GM18870 (cell line): ENCODE measurements around the gene SLX9.
"Not testable (repeated sequence)": the region's sequence is repeated elsewhere in the genome, so short reads cannot be mapped to it uniquely, and the experiment has no call there.

Source experiments
- ATAC-seq: cut with Tn5 transposase; IDR thresholded peaks from one replicate; pipeline ENCODE4 v1.9.1; 2021; ENCODE audit warnings: moderate library complexity; ENCODE audit not compliant: unreplicated experiment

The SLX9 gene

GRCh38 chr21:45015469-45015860, 75.6 kb downstream of the SLX9 start:
- ATAC-seq: no peak

GRCh38 chr21:45016031-45016405, 76.2 kb downstream of the SLX9 start:
- no peak for ATAC-seq

DNA sequence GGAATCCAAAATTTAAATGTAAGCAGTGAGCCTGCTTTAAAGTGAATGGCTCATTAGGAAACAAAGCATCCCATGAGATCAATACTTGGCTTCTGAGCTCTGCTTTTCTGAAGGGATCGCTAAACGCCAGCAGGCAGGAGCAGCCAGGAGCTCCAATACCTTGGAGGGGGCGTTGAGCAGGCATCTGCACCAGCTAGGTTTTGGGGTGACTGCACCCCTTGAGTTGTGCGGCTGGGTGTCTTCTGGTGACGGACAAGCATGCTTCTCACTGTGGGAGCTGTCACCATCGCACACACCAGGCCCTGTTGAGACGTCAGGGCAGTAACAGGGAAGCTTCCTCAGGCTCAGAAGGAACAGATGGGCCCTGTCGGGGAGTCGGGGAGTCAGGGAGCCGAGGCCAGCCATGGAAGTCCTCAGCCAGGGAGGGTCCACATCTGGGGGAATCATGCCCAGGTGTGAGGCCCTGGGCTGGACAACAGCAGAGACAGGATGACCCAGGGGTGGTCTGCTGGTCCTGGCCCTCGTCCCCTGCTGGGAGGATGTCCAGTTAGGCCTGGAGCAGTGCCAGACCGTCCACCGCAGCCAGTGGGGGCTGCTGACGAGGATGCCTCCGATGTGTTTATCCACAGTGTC, 76.7 kb downstream of the SLX9 start:
- no peak for ATAC-seq

GRCh38 chr21:45017039-45017960, 77.5 kb downstream of the SLX9 start:
- no peak for ATAC-seq

- no peak for ATAC-seq
These were observed 78.6 kb downstream of the SLX9 start for GRCh38 chr21:45018131-45019075.

GRCh38 chr21:45019076-45019886, 79.5 kb downstream of the SLX9 start:
- ATAC-seq: no peak

DNA sequence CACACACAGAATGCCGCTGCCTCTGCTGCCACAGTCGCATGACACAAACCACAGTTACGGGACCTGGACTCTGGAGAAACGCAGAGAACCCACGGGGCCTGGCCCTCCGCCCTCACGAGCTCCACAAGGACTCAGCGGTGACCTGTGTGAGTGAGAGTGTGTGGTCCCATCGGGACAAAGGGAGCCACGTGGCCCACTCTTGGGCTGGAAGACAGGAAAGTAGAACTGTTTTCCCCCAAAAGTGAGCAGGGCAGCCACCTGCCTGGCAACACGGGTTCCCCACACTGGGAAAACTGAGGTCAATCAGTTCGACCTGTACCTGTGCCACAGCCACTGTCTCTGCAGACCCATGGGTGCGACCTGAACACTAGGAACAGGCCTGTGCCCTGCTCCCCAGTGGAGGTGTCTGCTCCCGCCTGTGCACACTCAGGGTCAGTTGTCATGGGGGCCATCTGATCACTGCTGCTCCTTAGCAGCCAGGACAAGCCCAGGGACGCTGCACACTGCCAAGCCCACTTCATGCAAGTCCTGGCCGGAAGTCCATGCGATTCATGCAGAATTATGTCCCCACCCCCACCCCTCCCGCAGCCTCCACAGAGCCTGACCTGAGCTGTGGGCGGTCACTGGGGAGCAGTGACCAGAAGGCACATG, 80.2 kb downstream of the SLX9 start:
- ATAC-seq: no peak

- no peak for ATAC-seq
These were observed 81.0 kb downstream of the SLX9 start for GRCh38 chr21:45020629-45021427.

- ATAC-seq: no peak
These were observed 81.9 kb downstream of the SLX9 start for GRCh38 chr21:45021428-45022347.

DNA sequence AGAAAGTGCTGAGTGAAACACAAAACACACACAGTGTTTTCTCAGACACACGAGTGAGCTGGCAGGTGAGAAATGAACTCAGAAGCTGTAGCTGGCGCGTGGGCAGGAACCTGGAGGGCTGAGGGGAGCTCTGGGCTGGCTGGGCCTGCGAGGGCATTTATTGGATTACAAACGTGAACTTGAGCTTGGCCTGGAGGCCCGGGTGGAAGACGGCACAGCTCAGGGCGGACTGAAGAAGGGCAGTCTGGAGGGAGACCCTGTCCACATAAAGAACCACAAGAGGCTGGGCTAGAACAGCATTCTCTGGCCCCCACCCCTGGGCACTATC, 82.5 kb downstream of the SLX9 start:
- ATAC-seq: no peak

GRCh38 chr21:45022736-45023135, 82.9 kb downstream of the SLX9 start:
- ATAC-seq: no peak

DNA sequence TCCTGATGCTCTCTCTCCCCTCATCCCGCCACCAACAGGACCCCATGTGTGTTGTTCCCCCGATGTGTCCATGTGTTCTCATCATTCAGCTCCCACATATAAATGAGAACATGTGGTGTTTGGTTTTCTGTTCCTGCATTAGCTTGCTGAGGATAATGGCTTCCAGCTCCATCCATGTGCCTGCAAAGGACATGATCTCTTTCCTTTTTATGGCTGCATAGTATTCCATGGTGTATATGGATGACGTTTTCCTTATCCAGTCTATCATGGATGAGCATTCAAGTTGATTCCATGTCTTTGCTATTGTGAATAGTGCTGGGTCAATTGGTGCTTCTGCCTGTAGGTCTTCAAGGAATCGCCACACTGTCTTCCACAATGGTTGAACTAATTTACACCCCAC, 84.7 kb downstream of the SLX9 start:
- ATAC-seq: not testable (repeated sequence)

DNA sequence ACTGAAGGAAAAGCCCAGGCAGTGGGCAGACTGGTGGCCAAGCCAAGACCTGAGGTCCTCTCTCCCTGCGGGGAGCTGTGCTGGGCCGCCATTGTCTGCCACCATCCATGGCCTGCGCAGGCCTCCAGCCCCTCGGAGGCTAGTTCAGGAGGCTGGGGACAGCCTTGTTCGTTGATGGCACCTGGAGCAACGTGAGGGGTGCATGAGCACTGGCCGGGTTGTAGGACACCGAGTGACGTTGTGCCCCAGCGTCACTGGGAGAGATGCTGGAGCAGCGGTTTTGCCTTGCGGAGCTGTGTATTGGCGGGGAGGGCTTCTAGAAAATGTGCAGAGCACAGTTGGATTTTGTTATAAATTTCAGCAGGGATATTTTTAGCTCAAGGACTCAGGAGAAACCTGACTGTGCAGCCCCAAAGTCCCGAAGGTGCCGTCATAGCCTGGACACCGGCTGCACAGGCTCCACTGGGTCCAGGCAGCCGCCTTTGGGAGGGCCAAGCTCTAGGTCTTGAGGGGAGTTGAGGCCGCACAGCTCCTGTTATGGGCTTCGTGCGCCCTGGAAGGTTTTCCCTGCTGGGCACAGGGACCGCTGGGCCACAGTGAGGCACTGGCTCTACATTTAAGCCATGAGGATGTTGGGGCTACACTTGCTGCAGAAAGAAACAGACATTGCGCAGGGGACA, 86.4 kb downstream of the SLX9 start:
- no peak for ATAC-seq
